T-helper 17 cell (primary cell): ENCODE measurements around the gene GPHN. TPM values are rescaled to one million over a fixed set of nuclear protein-coding genes. Genes with fewer than 3 reads are reported as not detected.
"Not testable (repeated sequence)": the region's sequence is repeated elsewhere in the genome, so short reads cannot be mapped to it uniquely, and the experiment has no call there.

Experiments used
- ATAC-seq: fragments of 150-1000 bp; cut with Tn5 transposase; 2 replicates; pipeline ENCODE4 v1.10.0; 2021; ENCODE audit warnings: mild to moderate bottlenecking, moderate library complexity
- DNase-seq, 3 donors: peaks; one replicate each; pipeline versions ENCODE4 v3.0.0 to v3.0.0-alpha.2; 2020 to 2021
- H3K9me3 ChIP-seq: one replicate; pipeline ENCODE4 v1.7.0; 2013; ENCODE audit warnings: low read length, mild to moderate bottlenecking; ENCODE audit not compliant: control insufficient read depth, poor library complexity, severe bottlenecking
- H3K27ac Mint-ChIP-seq: one replicate; pipeline ENCODE4 v1.8.0; 2022; ENCODE audit warnings: mild to moderate bottlenecking, moderate library complexity, mixed read lengths
- H3K27me3 Mint-ChIP-seq: one replicate; pipeline ENCODE4 v1.8.0; 2022; ENCODE audit warnings: mixed read lengths
- H3K36me3 Mint-ChIP-seq: one replicate; pipeline ENCODE4 v1.8.0; 2022; ENCODE audit warnings: low read depth, mixed read lengths
- H3K4me1 Mint-ChIP-seq: one replicate; pipeline ENCODE4 v1.8.0; 2022; ENCODE audit warnings: mild to moderate bottlenecking, mixed read lengths
- H3K4me3 Mint-ChIP-seq: one replicate; pipeline ENCODE4 v1.8.0; 2022; ENCODE audit warnings: mild to moderate bottlenecking, moderate library complexity, mixed read lengths
- total RNA-seq, 4 donors: library from RNA in 2 of 4; stranded (reverse) in 2 of 4; gene quantifications; one replicate each; pipeline ENCODE4 v1.2.3 and lab custom pipeline; 2022 to 2026

GPHN gene
- total RNA-seq, 2 donors from 2014 or later, result 23.1 to 24.4 TPM

DNA sequence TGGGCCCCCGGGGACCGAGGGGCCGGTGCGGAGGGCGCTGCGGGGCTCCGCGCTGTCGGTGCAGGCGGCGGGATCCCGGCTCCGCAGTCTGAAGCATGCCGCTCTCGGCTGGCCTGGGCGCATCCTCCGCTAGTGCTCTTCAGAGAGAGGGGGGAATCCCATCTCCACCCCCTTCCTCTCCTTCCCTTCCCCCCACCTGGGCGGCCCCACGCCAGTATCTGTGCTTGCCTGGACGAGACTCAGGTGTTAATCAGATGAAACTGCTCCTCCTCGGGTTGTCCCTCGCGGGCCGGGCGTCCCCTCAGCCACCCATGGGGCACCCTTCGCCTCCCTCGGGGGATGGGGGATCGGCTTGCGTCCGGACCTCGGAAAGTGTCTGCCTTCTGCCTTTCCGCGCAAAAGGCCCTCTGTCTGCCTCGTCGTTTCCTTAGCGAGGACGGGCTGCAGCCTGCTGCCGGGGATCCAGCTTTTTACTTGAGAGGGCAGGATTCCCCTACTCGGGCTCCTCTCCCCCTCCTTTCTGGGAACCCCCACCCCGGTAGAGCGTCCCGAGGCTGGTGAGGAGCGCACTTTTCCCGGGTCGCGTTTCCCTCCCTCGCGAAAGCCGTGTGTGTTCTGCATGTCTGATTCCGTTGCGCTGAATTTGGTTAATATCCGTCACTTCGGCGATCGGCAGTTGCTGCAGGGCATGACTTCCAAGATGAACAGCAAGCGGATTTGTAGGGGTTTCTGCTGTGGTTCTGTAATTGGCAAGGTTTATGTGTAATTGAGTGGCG, 1.1 kb downstream of the GPHN start:
- H3K4me3 Mint-ChIP-seq, result peak overlapping the region; percentile 97
- ATAC-seq (peak; percentile 19), DNase-seq (peak; percentile 19 to 26 (median 25))
- H3K27me3 Mint-ChIP-seq, result no peaks in the 10 kb centered on the region
- H3K27ac Mint-ChIP-seq, result peak overlapping the region; percentile 87
- peaks cover 20% of the 10 kb centered on the region for H3K4me1 Mint-ChIP-seq
- H3K36me3 Mint-ChIP-seq, result no peaks in the 10 kb centered on the region
- H3K9me3 ChIP-seq, result no peaks in the 10 kb centered on the region

- no peaks in the 10 kb centered on the region for H3K9me3 ChIP-seq
- H3K27me3 Mint-ChIP-seq, result no peaks in the 10 kb centered on the region
- H3K36me3 Mint-ChIP-seq, result no peaks in the 10 kb centered on the region
- peak overlapping the region; percentile 82 for H3K27ac Mint-ChIP-seq
- no peak for DNase-seq
- peaks cover 20% of the 10 kb centered on the region for H3K4me1 Mint-ChIP-seq
- no peak for ATAC-seq
- peak overlapping the region; percentile 97 for H3K4me3 Mint-ChIP-seq
Measured at GRCh38 chr14:66509874-66510273, 1.9 kb downstream of the GPHN start.

DNA sequence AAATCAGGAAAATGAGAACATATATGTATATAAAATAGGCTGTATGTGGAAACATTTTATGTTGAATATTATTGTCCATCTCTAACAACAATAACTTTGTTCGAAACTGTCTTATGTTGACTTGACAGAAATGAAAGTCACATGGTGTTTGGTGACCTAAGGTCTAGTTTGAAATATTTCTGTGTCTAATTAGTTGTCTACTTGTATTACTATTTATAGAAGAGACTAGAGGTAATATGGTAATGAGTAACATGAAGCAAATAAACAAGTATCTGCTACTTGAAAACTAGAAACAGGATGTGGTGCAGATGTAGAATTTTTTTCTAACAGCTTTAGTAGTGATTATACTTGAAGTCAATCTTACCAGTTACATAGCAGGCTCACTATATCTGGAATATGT, 3.9 kb downstream of the GPHN start:
- Mint-ChIP-seq H3K27ac (no peak overlapping the region), H3K36me3 (no peaks in the 10 kb centered on the region), H3K4me1 (peaks cover 20% of the 10 kb centered on the region), H3K4me3 (no peak overlapping the region), H3K27me3 (no peaks in the 10 kb centered on the region)
- DNase-seq, result no peak
- ATAC-seq, result no peak
- H3K9me3 ChIP-seq, result no peaks in the 10 kb centered on the region

DNA sequence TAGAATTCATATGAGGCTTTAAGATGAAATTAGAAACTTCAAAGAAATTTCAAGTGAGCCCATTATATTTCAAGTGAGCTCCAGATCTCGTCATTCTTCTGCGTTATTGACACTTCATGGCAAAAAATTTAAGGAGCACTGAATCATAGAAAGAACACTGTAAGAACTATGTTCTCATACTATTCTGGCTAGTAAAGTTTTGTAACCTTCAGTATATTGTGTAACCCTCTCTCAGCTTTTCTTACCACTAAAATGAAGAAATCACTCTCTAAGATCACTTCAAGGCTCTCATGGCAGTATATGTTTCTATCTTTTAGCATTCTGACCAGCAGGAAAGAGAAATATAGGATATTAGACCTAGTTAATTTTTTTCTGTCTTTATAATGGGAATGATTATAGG, 6.3 kb downstream of the GPHN start:
- H3K27ac Mint-ChIP-seq, result no peak overlapping the region
- no peak overlapping the region for H3K4me3 Mint-ChIP-seq
- DNase-seq (no peak), ATAC-seq (no peak)
- H3K4me1 Mint-ChIP-seq, result peaks cover 20% of the 10 kb centered on the region
- H3K9me3 ChIP-seq, result no peaks in the 10 kb centered on the region
- H3K27me3 Mint-ChIP-seq, result no peaks in the 10 kb centered on the region
- no peaks in the 10 kb centered on the region for H3K36me3 Mint-ChIP-seq

DNA sequence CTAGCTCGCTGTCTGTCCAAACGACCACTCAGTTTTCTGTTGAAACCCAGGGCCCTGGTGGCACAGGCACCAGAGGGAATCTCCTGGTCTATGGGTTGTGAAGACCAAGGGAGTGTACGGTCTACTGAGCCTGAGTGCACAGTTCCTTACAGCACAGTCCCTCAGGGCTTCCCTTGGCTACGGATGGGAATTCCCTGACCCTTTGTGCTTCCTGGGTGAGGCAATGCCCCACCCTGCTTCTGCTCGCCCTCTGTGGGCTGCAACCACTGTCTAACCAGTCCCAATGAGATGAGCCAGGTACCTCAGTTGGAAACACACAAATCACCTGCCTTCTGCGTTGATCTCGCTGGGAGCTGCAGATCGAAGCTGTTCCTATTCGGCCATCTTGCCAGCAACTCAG, 22.6 kb downstream of the GPHN start:
- Mint-ChIP-seq H3K4me1 (peaks cover 8% of the 10 kb centered on the region), H3K27ac (no peak overlapping the region), H3K27me3 (no peaks in the 10 kb centered on the region), H3K36me3 (no peaks in the 10 kb centered on the region), H3K4me3 (no peak overlapping the region)
- ATAC-seq, result no peak
- DNase-seq, result no peak
- no peaks in the 10 kb centered on the region for H3K9me3 ChIP-seq

DNA sequence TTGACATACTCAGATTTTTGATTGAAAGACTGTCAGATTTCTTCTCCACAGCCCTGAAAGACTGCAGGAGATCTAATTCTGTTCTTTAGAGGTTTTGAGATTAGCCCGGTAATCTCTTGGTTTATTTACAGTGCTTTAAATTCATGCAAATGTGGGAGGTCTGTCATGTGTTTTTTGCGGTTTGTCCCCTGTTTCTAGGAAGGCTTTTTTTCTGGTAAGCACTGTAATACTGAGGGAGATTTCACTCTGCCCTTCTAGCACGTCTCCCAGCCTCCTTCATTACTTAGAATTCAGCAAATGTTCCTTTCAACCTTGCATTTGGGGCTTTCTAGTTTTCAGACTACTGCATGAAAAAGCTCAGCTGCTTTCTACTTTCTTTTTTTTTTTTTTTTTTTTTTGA, 31.1 kb downstream of the GPHN start:
- DNase-seq, result no peak
- Mint-ChIP-seq H3K4me1 (peaks cover 25% of the 10 kb centered on the region), H3K4me3 (no peak overlapping the region), H3K36me3 (no peaks in the 10 kb centered on the region), H3K27ac (peak overlapping the region; percentile 68), H3K27me3 (no peaks in the 10 kb centered on the region)
- no peaks in the 10 kb centered on the region for H3K9me3 ChIP-seq
- no peak for ATAC-seq

- no peak for ATAC-seq
- H3K4me1 Mint-ChIP-seq, result peaks cover 25% of the 10 kb centered on the region
- H3K9me3 ChIP-seq, result no peaks in the 10 kb centered on the region
- H3K4me3 Mint-ChIP-seq, result no peak overlapping the region
- DNase-seq, result no peak
- H3K27ac Mint-ChIP-seq, result peak overlapping the region; percentile 61
- H3K27me3 Mint-ChIP-seq, result no peaks in the 10 kb centered on the region
- H3K36me3 Mint-ChIP-seq, result no peaks in the 10 kb centered on the region
Measured at GRCh38 chr14:66540038-66540437, 32.1 kb downstream of the GPHN start.

- H3K4me3 Mint-ChIP-seq, result no peak overlapping the region
- no peaks in the 10 kb centered on the region for H3K9me3 ChIP-seq
- H3K27me3 Mint-ChIP-seq, result no peaks in the 10 kb centered on the region
Measured at GRCh38 chr14:66541627-66542026, 33.7 kb downstream of the GPHN start.

GRCh38 chr14:66543996-66544395, 36.0 kb downstream of the GPHN start:
- H3K4me3 Mint-ChIP-seq, result no peak overlapping the region
- peaks cover 8% of the 10 kb centered on the region for H3K4me1 Mint-ChIP-seq
- H3K9me3 ChIP-seq, result no peaks in the 10 kb centered on the region

More at GRCh38 chr14:66541627-66542026, 33.7 kb downstream of the GPHN start:
- H3K36me3 Mint-ChIP-seq, result no peaks in the 10 kb centered on the region
- ATAC-seq (no peak), DNase-seq (no peak)
- peaks cover 20% of the 10 kb centered on the region for H3K4me1 Mint-ChIP-seq
- H3K27ac Mint-ChIP-seq, result no peak overlapping the region

DNA sequence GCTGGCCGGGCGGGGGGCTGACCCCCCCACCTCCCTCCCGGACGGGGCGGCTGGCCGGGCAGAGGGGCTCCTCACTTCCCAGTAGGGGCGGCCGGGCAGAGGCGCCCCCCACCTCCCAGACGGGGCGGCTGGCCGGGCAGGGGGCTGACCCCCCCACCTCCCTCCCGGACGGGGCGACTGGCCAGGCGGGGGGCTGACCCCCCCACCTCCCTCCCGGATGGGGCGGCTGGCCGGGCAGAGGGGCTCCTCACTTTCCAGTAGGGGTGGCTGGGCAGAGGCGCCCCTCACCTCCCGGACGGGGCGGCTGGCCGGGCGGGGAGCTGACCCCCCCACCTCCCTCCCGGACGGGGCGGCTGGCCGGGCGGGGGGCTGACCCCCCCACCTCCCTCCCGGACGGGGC, 37.2 kb downstream of the GPHN start:
- H3K27ac Mint-ChIP-seq, H3K27me3 Mint-ChIP-seq, H3K4me3 Mint-ChIP-seq, H3K36me3 Mint-ChIP-seq, ATAC-seq, H3K9me3 ChIP-seq, DNase-seq, H3K4me1 Mint-ChIP-seq: not testable (repeated sequence)

More at GRCh38 chr14:66543996-66544395, 36.0 kb downstream of the GPHN start:
- DNase-seq (no peak), ATAC-seq (no peak)
- Mint-ChIP-seq H3K27ac (no peak overlapping the region), H3K27me3 (no peaks in the 10 kb centered on the region), H3K36me3 (no peaks in the 10 kb centered on the region)

DNA sequence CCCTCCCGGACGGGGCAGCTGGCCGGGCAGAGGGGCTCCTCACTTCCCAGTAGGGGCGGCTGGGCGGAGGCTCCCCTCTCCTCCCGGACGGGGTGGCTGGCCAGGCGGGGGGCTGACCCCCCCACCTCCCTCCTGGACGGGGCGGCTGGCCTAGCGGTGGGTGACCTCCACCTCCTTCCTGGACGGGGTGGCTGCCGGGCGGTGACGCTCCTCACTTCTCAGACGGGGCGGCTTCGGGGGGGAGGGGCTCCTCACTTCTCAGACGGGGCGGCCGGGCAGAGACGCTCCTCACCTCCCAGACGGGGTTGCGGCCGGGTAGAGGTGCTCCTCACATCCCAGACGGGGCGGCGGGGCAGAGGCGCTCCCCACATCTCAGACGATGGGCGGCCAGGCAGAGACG, 37.8 kb downstream of the GPHN start:
- not testable (repeated sequence) for H3K27ac Mint-ChIP-seq, H3K27me3 Mint-ChIP-seq, H3K9me3 ChIP-seq, H3K4me1 Mint-ChIP-seq, DNase-seq, ATAC-seq, H3K4me3 Mint-ChIP-seq, H3K36me3 Mint-ChIP-seq

GRCh38 chr14:66563731-66564130, 55.8 kb downstream of the GPHN start:
- Mint-ChIP-seq H3K27me3 (no peaks in the 10 kb centered on the region), H3K4me3 (no peak overlapping the region), H3K27ac (no peak overlapping the region), H3K36me3 (no peaks in the 10 kb centered on the region), H3K4me1 (peaks cover 17% of the 10 kb centered on the region)
- ATAC-seq (no peak), DNase-seq (no peak)
- H3K9me3 ChIP-seq, result no peaks in the 10 kb centered on the region

DNA sequence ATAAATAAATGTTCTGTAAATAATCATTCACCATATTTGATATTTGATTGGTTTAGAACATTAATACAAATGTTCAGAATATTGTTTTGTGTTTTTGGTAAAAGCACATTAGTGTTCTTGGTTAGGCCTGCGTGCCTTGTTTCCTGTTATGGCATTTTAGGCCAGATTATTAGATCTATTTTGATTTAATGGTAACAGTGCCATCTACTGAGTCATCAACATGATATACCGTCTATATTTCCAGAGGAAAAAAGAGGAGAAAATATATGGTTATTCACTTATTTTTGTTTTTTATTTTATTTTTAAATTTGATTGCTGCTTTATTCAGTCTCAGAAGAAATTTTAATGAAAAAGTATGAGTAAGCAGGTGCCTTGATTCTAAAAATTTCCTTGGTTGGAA, 60.3 kb downstream of the GPHN start:
- H3K36me3 Mint-ChIP-seq, result no peaks in the 10 kb centered on the region
- H3K4me1 Mint-ChIP-seq, result peaks cover 17% of the 10 kb centered on the region
- H3K9me3 ChIP-seq, result no peaks in the 10 kb centered on the region
- no peak for DNase-seq
- no peak overlapping the region for H3K27ac Mint-ChIP-seq
- no peak for ATAC-seq
- no peaks in the 10 kb centered on the region for H3K27me3 Mint-ChIP-seq
- no peak overlapping the region for H3K4me3 Mint-ChIP-seq

- H3K27ac Mint-ChIP-seq, result no peak overlapping the region
- H3K4me3 Mint-ChIP-seq, result no peak overlapping the region
- ATAC-seq (no peak), DNase-seq (no peak)
- peaks cover 11% of the 10 kb centered on the region for H3K9me3 ChIP-seq
- no peaks in the 10 kb centered on the region for H3K4me1 Mint-ChIP-seq
- H3K27me3 Mint-ChIP-seq, result no peaks in the 10 kb centered on the region
- H3K36me3 Mint-ChIP-seq, result no peaks in the 10 kb centered on the region
Measured at GRCh38 chr14:66572826-66573225, 64.9 kb downstream of the GPHN start.
